Activated gamma-delta T cell treated with anti-CD3 and anti-CD28 coated beads, Interleukin-2, amount 50 U/mL, for 16 hours (primary cell): ENCODE results near the gene CTXND1.

Source experiments
- DNase-seq: peaks from one replicate; pipeline ENCODE4 v3.0.0-alpha.2; 2020; ENCODE audit warnings: low read depth

The CTXND1 gene

GRCh38 chr15:80251428-80252120 lies 439 bp downstream of the CTXND1 start:
- no peak for DNase-seq

GRCh38 chr15:80250614-80251427 lies 1.2 kb downstream of the CTXND1 start:
- DNase-seq, result no peak

- DNase-seq, result no peak
Observed at GRCh38 chr15:80249973-80250372, 2.0 kb downstream of the CTXND1 start.

- DNase-seq, result no peak
Observed at GRCh38 chr15:80247320-80247719, 4.7 kb downstream of the CTXND1 start.

GRCh38 chr15:80246425-80246894 lies 5.6 kb downstream of the CTXND1 start:
- no peak for DNase-seq

GRCh38 chr15:80242802-80243201 lies 9.2 kb downstream of the CTXND1 start:
- no peak for DNase-seq

- no peak for DNase-seq
Observed at GRCh38 chr15:80242132-80242769, 9.8 kb downstream of the CTXND1 start.

- no peak for DNase-seq
Observed at GRCh38 chr15:80241508-80241907, 10.5 kb downstream of the CTXND1 start.

- no peak for DNase-seq
Observed at GRCh38 chr15:80240276-80240675, 11.7 kb downstream of the CTXND1 start.

GRCh38 chr15:80234883-80235282 lies 17.1 kb downstream of the CTXND1 start:
- no peak for DNase-seq

- no peak for DNase-seq
Observed at GRCh38 chr15:80233581-80233980, 18.4 kb downstream of the CTXND1 start.

GRCh38 chr15:80231371-80231770 lies 20.6 kb downstream of the CTXND1 start:
- DNase-seq, result no peak

GRCh38 chr15:80228959-80229610 lies 22.9 kb downstream of the CTXND1 start:
- no peak for DNase-seq

- no peak for DNase-seq
Observed at GRCh38 chr15:80219955-80220354, 32.1 kb downstream of the CTXND1 start.

- no peak for DNase-seq
Observed at GRCh38 chr15:80217327-80217900, 34.6 kb downstream of the CTXND1 start.

GRCh38 chr15:80216911-80217310 lies 35.1 kb downstream of the CTXND1 start:
- DNase-seq, result no peak

- no peak for DNase-seq
Observed at GRCh38 chr15:80216141-80216540, 35.9 kb downstream of the CTXND1 start.

- DNase-seq, result no peak
Observed at GRCh38 chr15:80214910-80215309, 37.1 kb downstream of the CTXND1 start.

GRCh38 chr15:80211976-80212375 lies 40.0 kb downstream of the CTXND1 start:
- no peak for DNase-seq

- DNase-seq, result no peak
Observed at GRCh38 chr15:80210611-80211573, 41.1 kb downstream of the CTXND1 start.
